HG03139 (cell line): ENCODE results near the gene FSIP2.
A peak's percentile ranks its signal among the peaks of the same experiment; 100 is the strongest.

Source experiments
- ATAC-seq: cut with Tn5 transposase; IDR thresholded peaks from one replicate; pipeline ENCODE4 v1.9.1; 2021; ENCODE audit not compliant: unreplicated experiment

Gene FSIP2

GRCh38 chr2:185738679-185739472 is at the start of gene FSIP2:
FSIP2 (plus strand) TSS chr2:185738804; CDS start chr2:185738895, 91 bp downstream.
- ATAC-seq: peak; percentile 97

GRCh38 chr2:185689906-185690539 is 48.6 kb upstream of the FSIP2 start:
- ATAC-seq: no peak

GRCh38 chr2:185695711-185696235 is 42.8 kb upstream of the FSIP2 start:
- ATAC-seq: no peak

- no peak for ATAC-seq
Observed at GRCh38 chr2:185700883-185701282, 37.7 kb upstream of the FSIP2 start.

- no peak for ATAC-seq
Observed at GRCh38 chr2:185734658-185735057, 3.9 kb upstream of the FSIP2 start.

- no peak for ATAC-seq
Observed at GRCh38 chr2:185736210-185736609, 2.4 kb upstream of the FSIP2 start.

- no peak for ATAC-seq
Observed at GRCh38 chr2:185745864-185746859, 7.6 kb downstream of the FSIP2 start.

GRCh38 chr2:185757356-185757755 is 18.8 kb downstream of the FSIP2 start:
- no peak for ATAC-seq

- ATAC-seq: no peak
Observed at GRCh38 chr2:185771396-185771795, 32.8 kb downstream of the FSIP2 start.

GRCh38 chr2:185780890-185781289 is 42.3 kb downstream of the FSIP2 start:
- no peak for ATAC-seq

- no peak for ATAC-seq
Observed at GRCh38 chr2:185782223-185782769, 43.7 kb downstream of the FSIP2 start.

- no peak for ATAC-seq
Observed at GRCh38 chr2:185785156-185785555, 46.6 kb downstream of the FSIP2 start.

GRCh38 chr2:185785851-185786473 is 47.4 kb downstream of the FSIP2 start:
- ATAC-seq: peak; percentile 59

- no peak for ATAC-seq
Observed at GRCh38 chr2:185787227-185788145, 48.9 kb downstream of the FSIP2 start.

GRCh38 chr2:185790361-185790760 is 51.8 kb downstream of the FSIP2 start:
- no peak for ATAC-seq

- ATAC-seq: no peak
Observed at GRCh38 chr2:185793532-185794345, 55.1 kb downstream of the FSIP2 start.

GRCh38 chr2:185796758-185797157 is 58.2 kb downstream of the FSIP2 start:
- no peak for ATAC-seq

- no peak for ATAC-seq
Observed at GRCh38 chr2:185802926-185803325, 64.3 kb downstream of the FSIP2 start.
